HG03060 (cell line): Measurements from ENCODE around the gene PDGFD.
"Not testable (repeated sequence)": the region's sequence is repeated elsewhere in the genome, so short reads cannot be mapped to it uniquely, and the experiment has no call there.

Experiments used
- ATAC-seq: cut with Tn5 transposase; IDR thresholded peaks from one replicate; pipeline ENCODE4 v1.9.1; 2021; ENCODE audit warnings: low read depth, moderate number of reproducible peaks; ENCODE audit not compliant: unreplicated experiment

The PDGFD gene

GRCh38 chr11:104057908-104058307, 106.0 kb downstream of the PDGFD start:
- ATAC-seq = no peak

DNA sequence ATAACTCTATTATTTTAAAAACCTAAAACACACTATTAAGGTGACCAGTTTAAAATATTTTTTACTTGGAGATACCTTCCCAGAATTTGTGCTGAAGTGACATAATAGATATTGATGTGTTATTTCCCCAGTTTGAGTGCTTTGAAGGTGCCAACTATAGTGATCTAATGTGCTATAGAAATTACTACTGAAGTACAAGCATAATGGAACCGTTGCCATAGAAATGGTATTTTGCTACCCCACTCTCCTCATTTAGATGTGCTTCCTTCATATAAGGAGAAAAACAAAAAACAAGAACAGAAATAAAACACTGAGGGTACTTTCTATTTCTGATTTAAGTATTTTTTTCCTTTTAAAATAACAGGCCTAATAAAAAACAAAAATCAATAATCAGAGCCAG, 108.4 kb downstream of the PDGFD start:
- no peak for ATAC-seq

GRCh38 chr11:104054911-104055529, 108.9 kb downstream of the PDGFD start:
- ATAC-seq = no peak

DNA sequence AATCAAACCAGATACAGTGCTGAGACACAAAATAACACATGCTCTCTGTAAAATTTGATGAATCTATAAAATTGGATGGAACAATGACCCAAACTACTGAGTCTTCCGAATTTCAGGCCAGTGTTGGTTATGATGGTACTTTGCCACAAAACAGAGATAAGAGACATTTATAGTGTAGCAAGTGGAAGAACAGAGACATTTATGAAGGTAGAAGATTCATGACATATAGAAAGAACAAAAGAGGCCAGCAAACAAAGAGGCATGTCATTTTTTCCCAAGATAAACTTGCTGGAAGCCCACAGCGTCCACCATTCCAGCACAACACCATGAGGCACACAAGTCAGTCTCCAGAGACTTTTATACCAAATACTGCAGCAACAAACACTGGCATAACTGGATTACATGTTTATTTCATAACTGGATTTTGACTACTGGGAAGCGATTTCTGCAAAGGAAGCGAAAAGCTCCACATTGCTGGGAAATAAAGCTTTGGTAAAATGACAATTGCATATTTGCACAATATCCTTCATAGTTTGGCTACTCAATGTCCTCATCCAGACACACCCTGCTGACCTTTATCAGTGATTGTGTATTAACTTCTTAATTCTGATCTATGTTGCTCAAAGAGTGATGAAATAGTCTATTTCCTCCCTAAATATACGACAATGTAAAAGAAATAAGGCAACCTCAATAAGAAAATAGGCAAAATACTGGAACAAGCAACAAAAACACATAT, 110.0 kb downstream of the PDGFD start:
- ATAC-seq = no peak

- ATAC-seq = no peak
These were observed 112.2 kb downstream of the PDGFD start for GRCh38 chr11:104051778-104052177.

DNA sequence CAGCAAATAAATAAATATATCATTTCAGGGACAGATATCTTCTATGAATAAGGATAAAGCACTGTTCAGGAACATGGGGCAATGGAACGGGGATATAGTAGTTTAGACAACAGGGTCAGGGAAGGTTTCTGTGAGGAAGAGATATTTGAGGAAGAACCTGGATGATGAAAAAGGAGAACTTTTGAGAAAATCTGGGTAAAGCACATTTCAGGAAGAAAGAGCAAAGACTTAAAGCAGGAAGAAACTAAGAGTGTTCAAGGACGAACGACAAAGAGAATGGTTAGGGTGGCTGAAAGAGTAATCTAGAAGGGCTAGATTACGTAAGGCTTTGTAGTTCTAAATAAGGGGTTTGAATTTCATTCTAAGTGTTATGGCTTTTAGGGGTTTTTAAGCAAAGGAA, 114.8 kb downstream of the PDGFD start:
- no peak for ATAC-seq

DNA sequence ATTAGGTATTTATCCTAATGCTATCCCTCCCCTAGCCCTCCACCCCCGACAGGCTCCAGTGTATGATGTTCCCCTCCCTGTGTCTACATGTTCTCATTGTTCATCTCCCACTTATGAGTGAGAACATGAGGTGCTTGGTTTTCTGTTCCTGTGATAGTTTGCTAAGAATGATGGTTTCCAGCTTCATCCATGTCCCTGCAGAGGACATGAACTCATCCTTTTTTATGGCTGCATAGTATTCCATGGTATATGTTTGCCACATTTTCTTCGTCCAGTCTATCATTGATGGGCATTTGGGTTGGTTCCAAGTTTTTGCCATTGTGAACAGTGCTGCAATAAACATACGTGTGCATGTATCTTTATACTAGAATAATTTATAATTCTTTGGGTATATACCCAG, 117.1 kb downstream of the PDGFD start:
- ATAC-seq = not testable (repeated sequence)

DNA sequence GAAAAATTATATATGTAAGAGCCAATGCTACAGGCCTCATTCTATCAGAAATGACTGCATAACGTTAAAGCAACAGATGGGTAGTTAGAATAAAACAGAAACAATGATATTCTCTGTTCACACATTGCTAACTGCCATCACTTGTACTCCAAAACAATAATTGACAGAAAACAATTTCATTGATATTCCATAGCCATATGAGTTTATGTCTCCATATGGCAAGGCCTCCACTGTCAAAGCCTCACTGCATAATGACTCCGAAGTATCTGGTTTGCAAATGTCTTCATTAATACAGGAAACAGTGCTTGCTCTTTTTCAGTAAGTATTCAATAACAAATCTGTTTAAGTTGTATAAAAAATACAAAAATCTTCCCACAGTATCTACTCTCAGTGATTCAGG, 117.6 kb downstream of the PDGFD start:
- ATAC-seq = no peak

DNA sequence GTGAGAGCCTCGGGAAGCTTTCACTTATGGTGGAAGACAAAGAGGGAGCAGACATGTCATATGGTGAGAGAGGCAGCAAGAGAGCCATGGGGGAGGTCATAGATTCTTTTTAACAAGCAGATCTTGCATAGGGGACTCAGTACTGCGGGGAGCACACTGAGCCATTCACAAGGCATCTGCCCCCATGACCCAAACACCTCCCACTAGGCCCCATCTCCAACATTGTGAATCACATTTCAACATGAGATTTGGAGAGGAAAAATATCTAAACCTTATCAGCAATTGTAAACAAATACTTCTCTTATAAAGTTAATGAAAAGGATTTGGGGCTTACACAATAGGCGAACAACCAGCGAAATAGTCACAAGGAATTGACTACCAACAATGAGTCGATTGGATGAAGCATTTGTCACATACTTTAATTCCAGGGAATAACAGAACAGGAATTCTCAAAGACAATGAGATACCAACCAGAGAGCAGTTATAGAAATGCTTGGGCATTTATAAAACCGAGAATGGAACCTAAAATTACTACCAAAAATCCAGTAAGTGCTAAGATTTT, 120.2 kb downstream of the PDGFD start:
- ATAC-seq = no peak

DNA sequence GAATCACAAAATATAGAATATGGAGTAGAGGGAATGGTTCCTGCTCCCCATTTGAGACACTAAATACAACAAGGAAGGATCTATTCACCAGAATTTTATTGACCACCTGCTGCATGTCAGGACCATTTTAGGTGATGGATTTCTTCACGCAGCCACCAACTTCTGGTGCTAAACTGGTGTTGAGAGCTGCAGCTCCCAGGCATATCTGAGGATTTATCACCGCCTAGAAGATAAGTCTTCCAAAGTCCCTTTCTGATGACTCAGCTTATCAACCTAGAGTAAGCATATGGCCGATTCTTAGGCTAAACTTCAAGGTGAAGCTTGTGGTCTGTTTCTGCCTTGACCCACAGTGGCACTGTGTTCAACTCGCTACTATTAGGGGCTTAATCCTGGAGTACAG, 120.8 kb downstream of the PDGFD start:
- no peak for ATAC-seq

- no peak for ATAC-seq
These were observed 122.2 kb downstream of the PDGFD start for GRCh38 chr11:104041792-104042191.

DNA sequence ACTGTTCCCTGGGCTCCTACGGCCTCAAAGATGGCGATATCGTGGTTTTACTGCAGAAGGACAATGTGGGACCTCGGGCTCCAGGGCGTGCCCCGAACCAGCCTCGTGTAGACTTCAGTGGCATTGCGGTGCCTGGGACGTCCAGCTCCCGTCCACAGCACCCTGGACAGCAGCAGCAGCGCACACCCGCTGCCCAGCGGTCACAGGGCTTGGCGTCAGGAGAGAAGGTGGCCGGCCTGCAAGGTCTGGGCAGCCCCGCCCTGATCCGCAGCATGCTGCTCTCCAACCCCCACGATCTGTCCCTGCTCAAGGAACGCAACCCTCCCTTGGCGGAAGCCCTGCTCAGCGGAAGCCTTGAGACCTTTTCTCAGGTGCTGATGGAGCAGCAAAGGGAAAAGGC, 127.0 kb downstream of the PDGFD start:
- no peak for ATAC-seq

DNA sequence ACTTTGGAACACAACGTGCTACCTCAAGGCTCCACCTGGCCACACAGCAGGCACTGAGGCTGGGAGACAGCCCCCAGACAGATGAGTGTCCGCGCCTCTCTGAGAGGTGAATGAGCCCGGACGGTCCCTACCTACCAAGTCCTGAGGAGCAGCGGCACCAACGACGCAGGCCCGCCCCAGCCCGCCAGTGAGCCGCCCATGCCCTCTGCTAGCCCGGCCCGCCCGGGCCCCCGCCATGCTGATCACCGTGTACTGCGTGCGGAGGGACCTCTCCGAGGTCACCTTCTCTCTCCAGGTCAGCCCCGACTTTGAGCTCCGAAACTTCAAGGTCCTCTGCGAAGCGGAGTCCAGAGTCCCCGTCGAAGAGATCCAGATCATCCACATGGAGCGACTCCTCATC, 127.4 kb downstream of the PDGFD start, which contains the start of gene DDI1:
DDI1 (plus strand) TSS at position 53 of the 400 bp plus-strand sequence; CDS start at position 236, 183 bp downstream.
- no peak for ATAC-seq

DNA sequence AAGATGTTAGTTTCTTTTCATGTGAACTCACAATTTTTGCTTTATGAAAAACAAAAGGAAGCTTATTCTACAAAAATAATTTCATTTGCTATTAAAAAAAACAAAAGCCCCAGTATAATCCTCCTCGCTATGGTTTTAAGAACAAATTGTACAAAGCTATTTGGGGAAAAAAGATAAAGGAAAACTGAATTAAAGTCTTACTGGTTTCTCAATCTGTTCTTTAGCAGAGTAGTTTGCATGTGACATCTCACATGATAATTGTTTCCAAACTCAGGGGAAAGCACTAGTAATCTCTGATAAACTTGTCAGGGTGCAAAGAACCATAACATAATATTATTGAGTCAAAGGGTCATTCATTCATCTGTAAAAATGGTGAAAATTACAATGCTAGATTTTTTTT, 130.4 kb downstream of the PDGFD start:
- no peak for ATAC-seq

DNA sequence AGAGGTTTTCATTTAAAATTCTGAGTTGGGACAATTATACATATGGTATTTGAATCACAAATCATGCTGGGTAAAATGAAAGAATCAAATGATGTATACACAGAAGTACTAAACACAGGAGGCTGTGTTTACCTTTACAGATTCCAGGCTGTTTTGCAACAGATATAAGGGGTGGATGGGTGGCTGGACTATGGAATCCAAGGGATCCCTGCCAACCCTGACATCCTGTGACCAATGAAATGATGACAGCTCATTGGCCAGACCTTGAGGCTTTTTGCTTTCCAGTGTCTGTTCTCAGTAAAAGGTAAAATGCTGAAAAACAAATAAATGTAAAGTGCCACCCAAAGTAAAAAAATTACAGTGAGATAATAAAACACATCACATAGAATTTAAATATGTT, 130.8 kb downstream of the PDGFD start:
- ATAC-seq = no peak

DNA sequence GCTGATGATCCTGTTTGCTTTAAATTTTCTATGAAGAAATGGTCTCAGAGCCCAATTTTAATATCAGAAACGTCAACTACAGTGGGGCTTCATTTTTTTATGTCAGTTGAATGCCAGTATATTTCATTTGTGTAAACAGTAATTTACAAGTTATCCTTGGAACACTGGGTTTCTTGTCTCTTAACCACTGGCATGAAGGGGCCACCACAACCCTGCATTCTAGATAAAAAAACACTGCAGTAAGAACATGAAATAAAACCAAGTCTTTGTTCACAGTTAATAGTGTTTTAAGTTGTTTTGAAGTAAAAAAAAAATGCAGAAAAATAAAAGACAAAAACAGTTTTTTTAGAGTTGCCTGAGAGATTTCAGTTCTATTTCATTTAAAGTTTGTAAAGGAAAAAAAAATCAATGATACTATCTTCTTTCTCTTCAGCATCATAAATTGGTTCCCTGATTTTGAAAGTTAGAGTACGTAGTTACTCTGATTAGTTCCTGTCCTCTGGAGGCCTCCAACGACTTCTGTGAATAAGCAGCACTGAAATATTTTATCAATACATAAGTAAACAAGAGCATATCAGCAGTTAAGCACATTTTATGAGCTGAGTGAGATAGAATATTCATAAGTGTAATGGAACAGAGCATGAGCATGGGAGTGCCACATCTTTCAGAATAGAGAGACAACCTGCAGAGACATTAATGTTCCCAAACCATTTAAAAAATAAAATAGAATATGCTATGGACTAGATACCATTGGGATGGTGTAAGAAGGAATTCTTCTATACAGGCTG, 135.3 kb downstream of the PDGFD start:
- no peak for ATAC-seq

DNA sequence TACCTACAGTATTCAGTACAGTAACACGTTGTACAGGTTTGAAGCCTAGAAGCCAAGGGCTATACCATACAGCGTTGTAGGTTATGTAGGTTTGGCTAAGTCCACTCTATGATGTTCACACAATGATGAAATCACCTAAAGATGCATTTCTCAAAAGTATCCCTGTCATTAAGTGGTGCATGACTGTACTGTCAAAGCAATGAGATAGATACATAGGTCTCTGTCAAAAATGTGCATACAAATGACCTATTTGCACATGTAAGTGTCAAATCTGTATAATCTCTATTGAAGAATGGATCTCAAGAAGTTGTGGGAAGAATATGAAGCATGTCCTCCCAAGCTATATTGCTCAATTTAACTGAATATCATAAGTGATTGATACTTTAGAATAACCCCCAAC, 139.4 kb downstream of the PDGFD start:
- ATAC-seq = no peak

DNA sequence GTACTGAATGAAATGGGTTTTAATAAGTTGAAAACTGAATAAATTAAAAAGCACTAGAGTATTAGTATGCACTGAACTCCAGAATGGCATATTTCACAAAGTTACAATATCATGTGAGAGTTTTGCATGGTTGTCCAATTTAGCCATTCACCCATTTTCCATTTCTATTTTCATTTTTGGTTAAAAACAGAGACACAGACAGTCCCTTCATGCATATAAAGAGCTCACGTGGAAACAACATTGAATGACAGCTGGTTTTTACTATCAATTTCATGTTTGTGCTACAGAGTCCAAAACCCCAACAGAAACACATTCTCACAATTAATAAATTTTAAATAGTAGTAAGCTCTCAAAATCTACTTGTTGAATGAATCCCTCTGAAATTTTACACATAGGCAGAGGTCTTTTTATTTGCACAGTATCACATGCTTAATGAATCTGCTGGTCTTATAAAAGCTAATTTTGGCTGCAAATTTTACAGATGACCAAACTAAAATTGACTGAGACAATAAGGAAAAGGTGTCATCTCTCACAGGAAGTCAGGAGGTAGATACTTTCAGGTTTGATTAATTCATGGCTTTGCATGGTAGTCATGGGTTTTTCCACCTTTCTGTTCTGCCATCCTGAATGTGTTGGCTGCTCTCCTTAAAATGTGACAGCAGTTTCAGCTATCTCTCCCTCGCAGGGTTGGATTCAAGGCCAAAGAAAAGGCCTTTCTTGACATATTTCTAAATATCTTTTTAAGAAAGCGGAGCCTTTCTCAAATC, 148.1 kb downstream of the PDGFD start:
- peak; percentile 88 for ATAC-seq

GRCh38 chr11:104011044-104011443, 152.9 kb downstream of the PDGFD start:
- no peak for ATAC-seq

- no peak for ATAC-seq
These were observed 154.2 kb downstream of the PDGFD start for GRCh38 chr11:104009744-104010143.
